Camera-type eye (tissue), 1 donor: ENCODE results near the gene DNAJC15. TPM values are rescaled to one million over a fixed set of nuclear protein-coding genes. Genes with fewer than 3 reads are reported as not detected.

ENCODE experiments used
- total RNA-seq: library from RNA; depleted of rRNA; stranded (reverse); fragments of >200 nt; gene quantifications from one replicate; pipeline ENCODE4 v1.2.3, GENCODE V29; 2014

DNAJC15 gene
- 14.2 TPM for total RNA-seq

GRCh38 chr13:43023289-43023963, at the start of gene DNAJC15:
DNAJC15 (plus strand) TSS chr13:43023586; CDS start chr13:43023627, 41 bp downstream.

GRCh38 chr13:42991898-42992763, 31.3 kb upstream of the DNAJC15 start, which contains the start of gene EPSTI1:
EPSTI1 (minus strand) TSS chr13:42992241; CDS start chr13:42992165, 76 bp downstream.

Other genes starting within 250 kb of the DNAJC15 start
- gene FAM216B, start 242.0 kb upstream of the DNAJC15 start, total RNA-seq = 0.55 TPM
- gene EPSTI1, start 31.3 kb upstream of the DNAJC15 start, total RNA-seq = 2.4 TPM